Heart right ventricle (tissue), 16 donors: ENCODE results near the gene EIF4E. TPM values are rescaled to one million over a fixed set of nuclear protein-coding genes. Genes with fewer than 3 reads are reported as not detected.
"Not testable (repeated sequence)": the region's sequence is repeated elsewhere in the genome, so short reads cannot be mapped to it uniquely, and the experiment has no call there.

Experiments
- ATAC-seq, 8 donors: fragments of 200-7000 bp; cut with Tn5 transposase; one replicate each; pipeline ENCODE4 v1.9.1; 2020; ENCODE audit warnings: mild to moderate bottlenecking in 8 of 8, moderate library complexity in 8 of 8, moderate number of reproducible peaks in 1 of 8
- DNase-seq, 2 donors: peaks; one replicate each; pipeline ENCODE4 v3.0.0-alpha.2; 2020
- H3K27ac ChIP-seq, 10 donors: fragments of 200-600 bp; sonication (generic) in 2 of 10; one replicate each; pipeline versions ENCODE4 v1.5.0 to v1.8.0; 2020 to 2022; ENCODE audit warnings: mild to moderate bottlenecking in 3 of 10
- H3K27me3 ChIP-seq, 7 donors: fragments of 200-600 bp; one replicate each; pipeline ENCODE4 v1.8.0; 2021 to 2022; ENCODE audit warnings: mild to moderate bottlenecking in 2 of 7
- H3K36me3 ChIP-seq, 9 donors: fragments of 200-600 bp; sonication (generic) in 1 of 9; one replicate each; pipeline versions ENCODE4 v1.5.0 to v1.8.0; 2020 to 2022; ENCODE audit warnings: mild to moderate bottlenecking in 2 of 9
- H3K4me1 ChIP-seq, 9 donors: fragments of 200-600 bp; sonication (generic) in 1 of 9; one replicate each; pipeline versions ENCODE4 v1.5.0 to v1.8.0; 2020 to 2022; ENCODE audit warnings: mild to moderate bottlenecking in 4 of 9
- H3K4me3 ChIP-seq, 10 donors: fragments of 200-600 bp; sonication (generic) in 2 of 10; one replicate each; pipeline versions ENCODE4 v1.5.0 to v1.8.0; 2020 to 2022; ENCODE audit warnings: mild to moderate bottlenecking in 7 of 10, moderate library complexity in 2 of 10
- H3K9me3 ChIP-seq, 11 donors: fragments of 200-600 bp in 10 of 11; sonication (generic) in 2 of 11; one replicate each; pipeline versions ENCODE4 v1.5.0 to v1.8.0; 2013 to 2022; ENCODE audit warnings: mild to moderate bottlenecking in 2 of 11, control low read depth in 1 of 11, moderate library complexity in 1 of 11
- CTCF ChIP-seq, 9 donors: fragments of 200-600 bp; sonication (generic) in 2 of 9; IDR thresholded peaks; one replicate each; pipeline versions ENCODE4 v1.5.0 to v1.8.0; 2021 to 2022; ENCODE audit warnings: antibody characterized with exemption in 9 of 9, mild to moderate bottlenecking in 5 of 9, moderate library complexity in 1 of 9
- WGBS, 2 donors: extraction: QIAGEN DNeasy Blood & Tissue Kit; methylation state at CpG; one replicate each; pipeline ENCODE4 v1.1.7; 2013; ENCODE audit warnings: inconsistent platforms in 1 of 2; 5-methylcytosine and 5-hydroxymethylcytosine counted together
- intact Hi-C, 10 donors: fragments of 100-400 bp; cut with DNase I; formaldehyde crosslinking; loops; one replicate each; pipeline versions ENCODE4 v1.11.1 to v1.14.2; 2022
- polyA plus RNA-seq, 2 donors: library from polyadenylated mRNA; stranded (reverse); fragments of 200-250 nt; gene quantifications; one replicate each; pipeline ENCODE4 v1.2.3, GENCODE V29; 2013
- total RNA-seq, 10 donors: library from RNA; stranded (reverse); fragmentation: NEBNext Ultra II Directional in 3 of 10; extraction: Animal tissue kit (Norgen Biotek cat#: 25700) in 3 of 10; gene quantifications; one replicate each; pipeline versions ENCODE4 v1.2.1 to v1.2.4, GENCODE V29; 2021 to 2023
- donor health status: Arrhythmogenic right ventricular cardiomyopathy.
- donor health status: ischemic (EF 13 %, LVEDD 7.1; RV severe dilation, severe dysfunction).
- donor health status: healthy with polysubstance abuse.
- donor health status: DM: no; HTN: yes; CAD: no.
- donor health status: DM: no; HTN: no; CAD: no.
- donor health status: ischemic (EF 25% LVEDD 6.9; RV normal size, moderate dysfunction).
- donor health status: ischemic (EF 25% LVEDD 5.7; RV mildly dilated, moderate dysfunction).
- donor health status: healthy.
- donor health status: DM: yes; HTN: yes; CAD: no.
- donor health status: Ischemic cardiomyopathy.
- donor health status: ischemic (EF 35%, LVEDD 5.7; RV mildly dilated, moderate dysfunction).
- donor health status: nonischemic (EF 11% LVEDD 7.7; RV severe dilation, severe dysfunction).
- donor health status: DM: yes; HTN: yes; CAD: no.
- donor health status: PGD.
- donor health status: ischemic (EF 29% LVEDD 5.4; RV normal size, mild dysfunction).
- donor health status: nonischemic (EF 23%, LVEDD 6.1; RV moderate dilation, normal function).

Gene EIF4E
- total and polyA plus RNA-seq, 12 donors: 5.3 to 70.4 (median 57.1) TPM

- WGBS, 2 donors: 92 to 93% methylated on average over 2 of the region's 2 CpGs
- no peak overlapping the region for H3K4me3 ChIP-seq
Observed at GRCh38 chr4:98873059-98873458, 55.9 kb downstream of the EIF4E start.

GRCh38 chr4:98872120-98872906 lies 56.6 kb downstream of the EIF4E start:
- not testable (repeated sequence) for ATAC-seq

More at GRCh38 chr4:98873059-98873458, 55.9 kb downstream of the EIF4E start:
- intact Hi-C loops: no loop called here
- Histone ChIP-seq H3K27me3 (no peaks in the 10 kb centered on the region), H3K27ac (no peak overlapping the region), H3K36me3 (peaks cover 0 to 16% (median 0%) of the 10 kb centered on the region in 9 donors), H3K9me3 (no peaks in the 10 kb centered on the region), H3K4me1 (peaks cover 0 to 4% (median 0%) of the 10 kb centered on the region in 9 donors)
- TF ChIP-seq CTCF (IDR thresholded peaks at IDR 0.05): no peak
- ATAC-seq: no peak
- DNase-seq: no peak

GRCh38 chr4:98867648-98868047 lies 61.3 kb downstream of the EIF4E start:
- H3K36me3 ChIP-seq: no peaks in the 10 kb centered on the region
- no peak for TF ChIP-seq CTCF (IDR thresholded peaks at IDR 0.05)
- 74 to 93% methylated on average over 1 of the region's 1 CpG for WGBS, 2 donors
- intact Hi-C loops: no loop called here
- H3K4me1 ChIP-seq: no peaks in the 10 kb centered on the region
- no peak overlapping the region for H3K27ac ChIP-seq
- no peaks in the 10 kb centered on the region for H3K27me3 ChIP-seq
- DNase-seq (no peak), ATAC-seq (no peak)
- H3K9me3 ChIP-seq: no peaks in the 10 kb centered on the region
- no peak overlapping the region for H3K4me3 ChIP-seq

More at GRCh38 chr4:98872120-98872906, 56.6 kb downstream of the EIF4E start:
- H3K9me3 ChIP-seq, DNase-seq, H3K36me3 ChIP-seq, H3K27me3 ChIP-seq, H3K4me1 ChIP-seq, intact Hi-C loops, H3K27ac ChIP-seq, H3K4me3 ChIP-seq: not testable (repeated sequence)
- WGBS, 2 donors: 72 to 79% methylated on average over 3 of the region's 3 CpGs

GRCh38 chr4:98865059-98865458 lies 63.9 kb downstream of the EIF4E start:
- DNase-seq (no peak), ATAC-seq (no peak)
- WGBS, 2 donors: 89 to 93% methylated on average over 6 of the region's 6 CpGs
- H3K36me3 ChIP-seq: no peaks in the 10 kb centered on the region
- H3K27ac ChIP-seq: no peak overlapping the region
- no peak overlapping the region for H3K4me3 ChIP-seq
- intact Hi-C loops: no loop called here
- TF ChIP-seq CTCF (IDR thresholded peaks at IDR 0.05): no peak
- peaks cover 0 to 7% (median 0%) of the 10 kb centered on the region in 9 donors for H3K4me1 ChIP-seq
- H3K9me3 ChIP-seq: no peaks in the 10 kb centered on the region
- H3K27me3 ChIP-seq: no peaks in the 10 kb centered on the region

GRCh38 chr4:98864560-98864959 lies 64.4 kb downstream of the EIF4E start:
- DNase-seq (no peak), ATAC-seq (no peak)
- peaks cover 0 to 7% (median 0%) of the 10 kb centered on the region in 9 donors for H3K4me1 ChIP-seq
- no peaks in the 10 kb centered on the region for H3K9me3 ChIP-seq
- 85 to 87% methylated on average over 7 of the region's 7 CpGs for WGBS, 2 donors
- no peak overlapping the region for H3K27ac ChIP-seq
- intact Hi-C loops: no loop called here
- H3K4me3 ChIP-seq: no peak overlapping the region
- TF ChIP-seq CTCF (IDR thresholded peaks at IDR 0.05): no peak
- H3K27me3 ChIP-seq: no peaks in the 10 kb centered on the region
- H3K36me3 ChIP-seq: no peaks in the 10 kb centered on the region
